22Rv1 (cell line): ENCODE measurements around the gene GAS7.

Source experiments
- ZFX ChIP-seq: fragments of 450-650 bp; IDR thresholded peaks from 2 replicates; pipeline ENCODE4 v1.6.1; 2017; ENCODE audit warnings: antibody characterized with exemption, borderline replicate concordance
- TF ChIP-seq, protein P1 (sequence below): fragments of 450-650 bp; IDR thresholded peaks from 2 replicates; pipeline ENCODE4 v1.5.1; 2017; ENCODE audit warnings: mild to moderate bottlenecking

DNA sequence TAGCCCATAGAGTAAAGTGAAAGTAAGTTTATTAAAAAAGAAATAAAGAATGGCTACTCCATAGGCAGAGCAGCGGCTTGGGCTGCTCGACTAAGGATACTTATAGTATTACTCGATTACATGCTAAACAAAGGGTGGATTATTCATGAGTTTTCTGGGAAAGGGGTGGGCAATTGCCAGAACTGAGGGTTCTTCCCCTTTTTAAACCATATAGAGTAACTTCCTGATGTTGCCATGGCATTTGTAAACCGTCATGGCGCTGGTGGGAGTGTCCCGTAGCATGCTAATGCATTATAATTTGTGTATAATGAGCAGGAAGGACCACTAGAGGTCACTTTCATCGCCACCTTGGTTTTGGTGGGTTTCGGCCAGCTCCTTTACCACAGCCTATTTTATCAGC lies 13.3 kb upstream of the GAS7 start:
- TF ChIP-seq, protein P1, sequence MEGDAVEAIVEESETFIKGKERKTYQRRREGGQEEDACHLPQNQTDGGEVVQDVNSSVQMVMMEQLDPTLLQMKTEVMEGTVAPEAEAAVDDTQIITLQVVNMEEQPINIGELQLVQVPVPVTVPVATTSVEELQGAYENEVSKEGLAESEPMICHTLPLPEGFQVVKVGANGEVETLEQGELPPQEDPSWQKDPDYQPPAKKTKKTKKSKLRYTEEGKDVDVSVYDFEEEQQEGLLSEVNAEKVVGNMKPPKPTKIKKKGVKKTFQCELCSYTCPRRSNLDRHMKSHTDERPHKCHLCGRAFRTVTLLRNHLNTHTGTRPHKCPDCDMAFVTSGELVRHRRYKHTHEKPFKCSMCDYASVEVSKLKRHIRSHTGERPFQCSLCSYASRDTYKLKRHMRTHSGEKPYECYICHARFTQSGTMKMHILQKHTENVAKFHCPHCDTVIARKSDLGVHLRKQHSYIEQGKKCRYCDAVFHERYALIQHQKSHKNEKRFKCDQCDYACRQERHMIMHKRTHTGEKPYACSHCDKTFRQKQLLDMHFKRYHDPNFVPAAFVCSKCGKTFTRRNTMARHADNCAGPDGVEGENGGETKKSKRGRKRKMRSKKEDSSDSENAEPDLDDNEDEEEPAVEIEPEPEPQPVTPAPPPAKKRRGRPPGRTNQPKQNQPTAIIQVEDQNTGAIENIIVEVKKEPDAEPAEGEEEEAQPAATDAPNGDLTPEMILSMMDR, result no peak
- TF ChIP-seq ZFX, result no peak
